ENCODE data around the gene ITPRIP.

Gene ITPRIP

DNA sequence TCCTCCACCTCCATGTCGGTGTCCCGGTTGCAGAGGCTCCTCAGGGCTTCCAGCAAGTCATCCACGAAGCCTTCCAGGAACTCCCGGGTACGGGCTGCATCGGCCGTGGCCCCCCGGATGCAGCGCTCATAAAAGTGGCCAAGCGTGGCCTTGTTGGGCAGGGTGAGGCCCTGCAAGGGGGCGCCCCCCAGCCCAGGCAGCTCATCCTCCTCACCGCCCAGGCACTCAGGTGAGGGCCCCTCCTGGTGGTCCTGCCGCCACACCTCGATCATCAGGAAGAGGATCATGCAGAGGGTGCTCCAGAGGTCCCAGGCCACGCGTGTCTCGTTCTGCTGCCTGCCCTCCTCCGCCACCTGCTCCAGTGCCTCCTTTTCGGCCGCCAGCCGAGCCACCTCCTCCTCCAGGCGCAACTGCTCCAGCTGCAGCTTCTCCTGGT is 22.8 kb downstream of the ITPRIP start:
- H3K4me3 ChIP-seq (ENCODE audit: low read length): no peak overlapping the region
- no peak for TF ChIP-seq ZNF274 (IDR thresholded peaks at IDR 0.05; ENCODE audit: low read depth, low read length)

DNA sequence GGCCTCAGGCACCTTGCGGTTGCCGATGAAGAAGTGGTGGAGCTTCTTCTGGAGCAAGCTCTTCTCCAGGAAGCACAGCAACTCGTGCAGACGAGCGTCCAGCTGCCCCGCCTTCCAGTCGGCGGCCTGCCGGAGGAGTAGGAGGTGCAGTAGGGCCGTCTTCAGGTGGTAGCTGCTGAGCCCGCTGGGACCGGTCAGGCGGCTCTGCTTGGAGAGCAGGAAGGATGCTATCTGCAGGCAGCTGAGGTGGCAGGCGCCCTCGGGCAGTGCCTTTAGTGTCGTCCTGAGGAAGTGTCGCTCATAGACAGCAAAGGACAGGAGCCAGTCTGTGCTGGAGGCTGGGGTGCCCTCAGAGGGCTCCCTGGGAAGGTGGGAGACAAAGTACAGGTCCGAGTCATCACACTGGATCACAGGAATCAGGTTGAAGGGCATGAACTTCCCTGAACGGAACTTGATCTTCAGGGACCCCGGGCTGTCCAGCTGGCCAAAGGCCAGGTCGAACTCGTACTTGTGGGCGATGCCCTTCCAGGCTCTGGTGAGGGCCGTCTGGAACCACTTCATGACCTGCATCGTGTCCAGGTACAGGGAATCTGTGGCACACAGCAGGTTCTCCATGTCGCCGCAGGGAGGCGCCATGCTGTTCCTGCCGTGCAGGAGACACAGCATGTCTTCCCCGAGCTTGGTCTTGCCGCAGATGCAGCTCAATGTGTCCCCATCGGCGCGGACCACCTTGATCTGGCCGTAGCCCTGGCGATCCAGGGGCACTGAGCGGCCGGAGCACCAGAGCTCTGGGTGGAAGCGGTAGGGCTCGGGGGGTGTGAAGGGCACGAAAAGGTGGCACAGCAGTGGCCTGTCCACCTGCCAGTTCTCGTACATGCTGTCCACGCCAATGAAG is 23.4 kb downstream of the ITPRIP start:
- no peak overlapping the region for H3K4me3 ChIP-seq (ENCODE audit: low read length)
- no peak for TF ChIP-seq ZNF274 (IDR thresholded peaks at IDR 0.05; ENCODE audit: low read depth, low read length)

DNA sequence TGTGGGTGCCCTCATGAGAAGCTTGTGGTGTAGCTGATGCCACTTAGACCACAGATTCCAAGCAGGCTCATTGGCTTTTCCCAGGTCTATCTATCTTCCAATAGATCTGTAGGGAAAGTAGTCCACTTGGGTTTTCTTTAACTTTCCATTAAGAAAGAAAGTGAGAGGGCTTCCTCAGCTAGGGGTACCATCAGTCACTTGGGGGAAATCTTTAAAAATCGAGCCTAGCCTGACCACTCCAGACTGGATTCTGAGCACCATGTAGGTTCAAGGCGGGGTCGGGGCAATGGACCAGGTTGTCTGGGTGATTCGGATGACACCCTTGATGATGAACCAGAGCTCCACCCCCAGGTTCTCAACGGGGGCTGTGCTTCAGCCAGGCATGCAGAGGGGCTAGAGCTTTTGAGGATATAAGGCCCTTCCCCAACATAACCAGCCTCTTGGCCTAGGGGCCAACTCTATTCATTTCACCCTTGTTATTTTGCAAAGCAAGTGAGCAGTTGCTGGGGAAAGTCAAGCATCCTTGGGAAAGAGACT is 27.0 kb downstream of the ITPRIP start:
- no peak for TF ChIP-seq ZNF274 (IDR thresholded peaks at IDR 0.05; ENCODE audit: low read depth, low read length)
- H3K4me3 ChIP-seq (ENCODE audit: low read length): no peak overlapping the region

DNA sequence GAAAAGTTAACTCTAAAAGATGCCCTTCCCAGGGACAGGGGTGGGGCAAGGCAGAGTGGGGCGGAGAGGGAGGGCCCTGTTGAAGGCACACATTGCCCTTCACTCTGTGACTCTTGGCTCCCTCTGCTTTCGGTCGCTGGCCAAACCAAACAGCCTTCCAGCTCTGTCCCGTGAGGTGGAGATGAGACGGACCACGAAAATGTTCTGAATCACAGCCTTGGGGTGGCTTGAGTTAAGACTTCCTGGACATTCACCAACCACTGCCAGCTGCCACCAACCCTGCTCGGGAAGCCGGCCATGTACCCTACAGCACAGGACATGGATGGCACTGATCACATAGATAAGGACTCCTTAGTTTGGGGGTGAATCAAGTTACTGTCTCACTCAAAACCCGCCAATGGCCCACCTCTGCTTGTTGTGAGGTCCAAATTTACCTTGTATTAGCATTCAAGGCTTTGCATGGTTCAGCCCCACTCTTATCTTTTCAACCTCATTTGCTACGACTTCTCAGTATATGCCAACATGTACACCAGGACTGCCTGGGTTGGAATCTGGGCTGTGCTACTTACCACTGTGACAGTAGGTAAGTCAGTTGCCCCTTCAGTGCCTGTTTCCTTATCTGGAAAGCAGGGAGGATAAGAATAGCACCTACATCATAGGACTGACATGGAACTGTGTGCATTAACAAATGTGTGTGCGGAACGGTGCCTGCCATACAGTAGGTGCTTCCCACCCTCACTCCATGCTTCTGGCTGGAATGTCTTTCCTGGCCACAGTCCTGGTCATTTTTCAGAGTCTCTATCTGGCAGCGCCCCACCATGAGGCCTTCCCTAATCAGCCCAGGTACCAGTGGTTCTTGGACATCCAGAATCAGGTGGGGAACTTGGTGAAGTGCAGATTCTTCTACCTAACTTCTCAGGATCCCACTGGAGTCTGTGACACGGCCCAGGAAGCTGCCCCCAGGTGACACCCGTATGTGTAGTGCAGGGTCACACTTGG is 28.0 kb downstream of the ITPRIP start:
- no peak for TF ChIP-seq ZNF274 (IDR thresholded peaks at IDR 0.05; ENCODE audit: low read depth, low read length)
- H3K4me3 ChIP-seq (ENCODE audit: low read length): no peak overlapping the region

DNA sequence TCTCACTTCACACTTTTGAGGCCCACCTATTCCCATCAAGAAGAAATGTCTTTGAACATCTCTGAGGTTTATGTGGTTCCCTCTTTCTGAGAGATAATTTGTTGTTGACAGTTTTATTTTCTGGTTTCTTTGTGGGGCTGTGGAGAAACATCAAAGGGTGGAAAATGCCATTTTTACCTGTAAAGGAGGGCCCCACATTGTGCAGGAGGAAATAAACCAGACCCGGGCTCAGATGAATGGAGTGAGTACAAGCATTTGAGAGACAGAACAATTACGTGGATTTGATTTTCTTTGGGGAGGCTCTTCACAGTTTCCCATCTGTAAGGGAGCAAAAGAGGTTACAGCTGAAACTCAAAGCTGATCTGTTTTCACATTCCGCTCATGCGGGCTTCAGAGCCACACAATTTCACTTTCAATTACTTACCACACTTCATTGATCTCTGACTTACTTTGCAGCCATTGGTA is 29.8 kb downstream of the ITPRIP start:
- no peak overlapping the region; the same call in 1 of the 2 replicates for H3K4me3 ChIP-seq (ENCODE audit: low read length)
- TF ChIP-seq ZNF274 (IDR thresholded peaks at IDR 0.05; ENCODE audit: low read depth, low read length): no peak

DNA sequence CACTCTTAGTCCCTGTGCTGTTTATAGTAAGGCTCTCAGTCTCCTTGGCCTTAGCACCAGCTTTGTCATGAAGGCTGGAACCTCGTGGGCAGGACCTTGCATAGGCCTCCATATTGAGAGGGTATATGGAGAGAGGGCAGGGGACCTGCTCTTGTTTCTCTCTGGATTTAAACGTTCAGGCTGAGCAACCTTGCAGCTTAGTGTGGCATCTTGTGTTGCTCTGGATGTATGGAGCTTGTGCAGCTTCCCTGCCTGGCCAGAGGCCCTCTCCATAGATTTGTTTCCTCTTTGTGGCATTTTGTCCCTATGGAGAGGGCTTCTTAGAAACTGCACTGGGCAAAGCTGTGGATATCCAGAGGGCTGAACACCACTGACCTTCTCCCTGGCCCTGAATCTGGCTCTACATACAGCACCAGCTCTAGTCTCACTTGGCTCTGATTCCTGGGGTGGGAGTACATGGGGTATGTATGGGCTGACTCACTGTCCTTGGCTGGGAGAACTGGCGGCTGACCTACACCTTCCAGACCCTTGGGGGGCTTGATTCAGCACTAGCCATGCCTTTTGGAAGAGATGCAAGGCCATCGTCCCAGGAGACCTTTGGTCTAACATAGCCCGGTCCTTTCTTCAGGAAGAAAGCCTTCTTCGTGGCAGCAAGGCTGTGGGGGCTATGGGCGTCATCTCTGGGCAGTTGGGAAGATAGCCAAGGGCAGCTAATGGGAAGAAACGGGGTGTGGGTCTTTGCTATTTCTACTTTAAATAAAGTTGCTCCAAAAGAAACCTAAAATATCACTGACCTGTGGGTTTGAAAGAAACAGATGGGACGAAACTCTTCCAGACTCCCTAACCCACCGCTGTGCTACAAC is 30.5 kb downstream of the ITPRIP start:
- TF ChIP-seq ZNF274 (IDR thresholded peaks at IDR 0.05; ENCODE audit: low read depth, low read length): no peak
- H3K4me3 ChIP-seq (ENCODE audit: low read length): no peak overlapping the region; the same call in 1 of the 2 replicates

DNA sequence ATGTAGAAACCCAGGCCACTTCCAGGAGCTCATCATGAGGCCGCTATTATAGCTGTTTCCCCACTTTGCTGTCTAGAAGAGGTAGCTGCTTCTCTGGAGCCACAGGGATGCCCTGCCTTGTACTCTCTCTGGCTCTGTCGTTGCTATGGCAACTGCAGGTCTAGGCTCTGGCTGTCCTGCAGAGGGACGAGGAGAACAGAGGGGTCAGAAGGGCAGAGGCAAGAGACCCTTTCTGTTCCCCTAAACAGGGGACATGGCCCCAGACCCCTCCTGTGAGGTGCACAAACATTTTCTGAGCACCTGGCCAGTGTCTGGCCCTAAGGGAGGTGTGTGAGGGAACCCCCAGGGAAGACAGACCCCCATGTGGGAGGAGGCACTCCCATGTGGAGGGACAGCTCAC is 31.4 kb downstream of the ITPRIP start:
- H3K4me3 ChIP-seq (ENCODE audit: low read length): no peak overlapping the region
- TF ChIP-seq ZNF274 (IDR thresholded peaks at IDR 0.05; ENCODE audit: low read depth, low read length): no peak

DNA sequence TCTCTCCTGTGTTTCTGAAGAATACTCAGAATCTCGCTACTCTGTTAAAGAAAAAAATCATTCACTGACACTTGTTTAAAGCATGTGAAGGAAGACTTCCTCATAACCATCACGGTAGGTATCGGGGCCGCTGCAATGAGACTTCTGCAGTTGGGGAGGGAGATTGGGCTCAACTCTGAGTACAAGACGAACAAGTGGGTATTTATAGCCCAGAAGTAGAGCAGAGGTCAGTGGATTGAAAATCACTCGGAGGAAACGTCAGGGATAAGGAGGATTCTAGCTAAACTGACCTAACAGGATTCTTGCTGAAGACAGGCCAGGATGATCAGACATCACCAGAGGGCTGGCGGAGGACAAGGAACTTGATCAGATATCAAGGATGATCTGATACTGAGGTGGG is 33.3 kb downstream of the ITPRIP start:
- H3K4me3 ChIP-seq (ENCODE audit: low read length): no peak overlapping the region
- no peak for TF ChIP-seq ZNF274 (IDR thresholded peaks at IDR 0.05; ENCODE audit: low read depth, low read length)

DNA sequence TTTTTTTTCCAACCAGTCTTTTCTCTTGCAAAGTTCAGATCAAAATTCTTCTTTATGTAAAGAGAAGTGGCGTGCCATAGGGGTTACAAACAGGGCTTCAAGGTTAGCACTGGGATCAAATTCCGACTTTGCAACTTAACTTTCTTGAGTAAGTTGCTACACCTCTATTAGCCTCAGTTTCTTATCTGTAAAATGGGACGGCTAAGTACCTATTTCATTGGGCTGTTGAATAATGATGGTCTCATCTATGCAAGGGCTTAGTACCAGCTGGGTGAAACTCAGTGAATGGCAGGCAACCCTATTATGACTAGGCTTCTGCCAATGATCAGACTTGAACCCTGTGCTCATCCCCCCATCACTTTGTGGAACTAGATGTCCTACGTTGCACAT is 33.9 kb downstream of the ITPRIP start:
- TF ChIP-seq ZNF274 (IDR thresholded peaks at IDR 0.05; ENCODE audit: low read depth, low read length): no peak
- H3K4me3 ChIP-seq (ENCODE audit: low read length): no peak overlapping the region

DNA sequence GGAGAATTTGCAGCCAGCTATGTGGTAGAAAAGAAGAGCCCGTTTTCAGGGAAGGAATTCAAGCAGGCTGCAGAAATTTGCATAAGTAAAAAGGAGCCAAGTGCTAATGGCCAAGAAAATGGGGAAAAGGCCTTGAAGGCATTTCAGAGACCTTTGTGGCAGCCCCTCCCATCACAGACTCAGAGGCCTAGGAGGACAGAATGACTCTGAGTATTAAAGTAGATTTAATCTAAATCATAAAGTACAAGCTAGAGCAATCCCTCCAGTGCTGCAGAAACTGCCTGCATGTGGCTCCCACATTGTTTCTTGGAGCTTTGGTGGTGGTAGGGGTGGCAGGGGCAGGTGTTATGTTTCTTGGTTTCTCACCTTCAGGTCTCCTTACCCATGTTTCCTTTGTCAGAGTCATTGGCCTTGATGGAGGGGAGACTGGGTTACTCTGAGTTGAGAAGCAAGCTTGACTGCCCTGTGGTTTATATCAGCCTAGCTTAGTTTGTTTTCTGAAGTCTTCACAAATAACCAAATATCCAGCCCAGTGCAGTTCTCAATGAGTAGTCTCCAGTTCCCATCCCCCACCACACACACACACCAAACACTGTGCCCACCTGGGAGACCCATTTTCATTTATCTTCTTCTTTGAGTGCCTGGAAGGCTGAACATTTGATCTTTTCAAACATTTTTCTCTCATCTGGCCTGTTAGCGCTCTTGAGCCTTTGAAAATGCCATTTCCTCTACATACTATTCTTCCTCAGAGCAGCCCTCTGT is 34.5 kb downstream of the ITPRIP start:
- H3K4me3 ChIP-seq (ENCODE audit: low read length): no peak overlapping the region
- no peak for TF ChIP-seq ZNF274 (IDR thresholded peaks at IDR 0.05; ENCODE audit: low read depth, low read length)

DNA sequence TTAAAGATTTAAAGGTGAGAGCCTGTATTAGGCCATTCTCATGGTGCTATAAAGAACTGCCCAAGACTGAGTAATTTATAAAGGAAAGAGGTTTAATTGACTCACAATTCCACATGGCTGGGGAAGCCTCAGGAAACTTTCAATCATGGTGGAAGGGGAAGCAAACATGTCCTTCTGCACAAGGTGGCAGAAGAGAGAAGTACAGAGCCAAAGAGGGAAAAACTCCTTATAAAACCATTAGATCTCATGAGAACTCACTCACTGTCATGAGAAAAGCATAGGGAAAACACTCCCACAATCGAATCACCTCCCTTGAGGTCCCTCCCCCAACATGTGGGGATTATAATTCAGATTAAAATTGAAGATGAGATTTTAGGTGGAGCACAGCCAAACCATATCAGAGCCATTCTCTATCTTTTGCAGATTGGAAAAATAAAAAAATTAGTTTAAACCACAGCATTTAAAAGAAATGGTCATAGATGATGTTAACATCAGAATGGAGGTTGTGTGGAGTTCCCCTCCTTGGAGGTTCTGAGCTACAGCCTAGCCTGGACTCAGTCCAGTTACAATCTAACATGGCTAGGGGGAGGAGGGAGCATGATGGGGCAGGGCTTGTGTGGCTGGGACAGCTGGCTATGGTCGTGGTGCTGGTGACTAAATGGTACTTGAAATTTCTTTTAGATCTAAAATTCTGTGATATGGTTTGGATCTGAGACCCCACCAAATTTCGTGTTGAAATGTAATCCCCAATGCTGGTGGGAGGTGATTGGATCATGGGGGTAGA is 36.2 kb downstream of the ITPRIP start:
- no peak for TF ChIP-seq ZNF274 (IDR thresholded peaks at IDR 0.05; ENCODE audit: low read depth, low read length)
- no peak overlapping the region for H3K4me3 ChIP-seq (ENCODE audit: low read length)

DNA sequence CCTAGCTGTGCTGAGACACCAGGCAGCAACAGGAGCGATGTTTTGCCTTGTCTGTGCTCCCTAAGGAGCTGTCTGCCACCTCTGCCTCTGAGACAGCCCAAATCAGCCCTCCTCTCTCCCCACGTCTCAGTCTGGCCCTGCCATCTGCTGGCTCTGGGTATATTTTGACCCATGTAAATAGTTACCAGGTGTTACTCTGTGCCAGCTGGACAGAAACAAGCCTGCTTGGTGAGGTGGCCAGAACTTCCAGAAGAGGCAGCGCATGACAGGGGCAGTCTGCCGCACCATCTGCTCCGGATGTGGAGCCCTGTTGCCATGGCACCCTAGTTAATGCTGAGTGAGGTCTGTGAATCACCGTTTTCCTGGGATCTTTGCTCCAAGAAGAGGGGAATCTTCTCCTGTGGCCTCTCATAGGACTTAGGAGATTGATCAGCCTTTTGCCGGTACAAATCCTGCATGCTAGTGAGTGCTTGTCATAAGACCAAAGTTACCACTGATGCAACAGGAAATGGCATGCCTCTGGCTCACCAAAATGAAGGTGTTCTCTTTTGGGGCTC is 37.5 kb downstream of the ITPRIP start:
- TF ChIP-seq ZNF274 (IDR thresholded peaks at IDR 0.05; ENCODE audit: low read depth, low read length): no peak
- H3K4me3 ChIP-seq (ENCODE audit: low read length): no peak overlapping the region

Measured in GM08714 (cell line).